ENCODE measurements around the gene PRKN.

The PRKN gene

DNA sequence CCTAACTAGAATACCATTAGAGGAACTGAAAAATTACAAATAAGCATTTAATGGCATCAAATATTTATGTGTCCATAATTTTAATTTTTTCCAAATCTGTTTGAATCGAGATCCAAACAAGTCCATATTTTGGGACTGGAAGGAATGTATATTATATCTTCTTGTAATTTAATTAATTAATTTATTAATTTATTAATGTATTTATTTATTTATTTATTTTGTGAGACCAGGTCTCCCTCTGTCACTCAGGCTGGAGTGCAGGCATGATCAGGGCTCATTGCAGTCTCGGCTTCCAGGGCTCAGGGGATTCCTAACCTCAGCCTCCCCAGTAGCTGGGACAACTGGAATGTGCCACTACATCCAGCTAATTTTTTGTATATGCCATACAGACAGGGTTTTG, 453.6 kb downstream of the PRKN start:
- DNase-seq: no peak

DNA sequence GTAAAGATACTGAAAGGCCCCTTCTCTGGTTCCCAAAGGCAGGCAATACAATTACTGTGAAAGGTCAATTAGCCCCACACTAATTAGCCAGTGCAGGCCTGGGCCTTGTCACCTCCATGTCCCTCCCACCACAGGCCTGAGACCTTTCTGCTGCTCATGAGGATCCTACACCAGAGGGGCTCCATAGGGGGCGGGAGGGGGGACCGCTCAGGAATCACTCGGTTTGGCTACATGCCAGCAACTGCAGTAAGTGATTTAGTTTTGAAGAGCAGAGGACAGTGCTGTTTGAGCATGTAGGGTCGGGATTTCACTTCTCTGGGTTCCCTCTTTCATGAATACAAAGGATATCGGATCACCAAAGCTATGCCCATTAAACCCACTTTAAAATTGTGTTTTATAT, 455.6 kb downstream of the PRKN start:
- DNase-seq: no peak

DNA sequence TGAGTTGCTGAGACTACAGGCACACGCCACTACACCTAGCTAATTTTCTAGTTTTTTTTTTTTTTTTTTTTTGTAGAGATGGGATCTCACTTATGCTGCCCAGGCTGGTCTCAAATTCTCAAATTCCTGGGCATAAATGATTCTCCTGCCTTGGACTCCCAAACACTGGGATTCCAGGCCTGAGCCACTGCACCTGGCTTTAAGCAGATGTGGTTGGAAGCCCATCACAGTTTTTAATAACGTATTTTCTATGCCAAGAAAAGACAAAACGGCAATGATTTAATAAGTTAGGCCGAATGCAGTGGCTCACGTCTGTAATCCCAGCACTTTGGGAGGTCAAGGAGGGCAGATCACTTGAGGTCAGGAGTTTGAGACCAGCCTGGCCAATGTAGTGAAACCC, 456.6 kb downstream of the PRKN start:
- no peak for DNase-seq

DNA sequence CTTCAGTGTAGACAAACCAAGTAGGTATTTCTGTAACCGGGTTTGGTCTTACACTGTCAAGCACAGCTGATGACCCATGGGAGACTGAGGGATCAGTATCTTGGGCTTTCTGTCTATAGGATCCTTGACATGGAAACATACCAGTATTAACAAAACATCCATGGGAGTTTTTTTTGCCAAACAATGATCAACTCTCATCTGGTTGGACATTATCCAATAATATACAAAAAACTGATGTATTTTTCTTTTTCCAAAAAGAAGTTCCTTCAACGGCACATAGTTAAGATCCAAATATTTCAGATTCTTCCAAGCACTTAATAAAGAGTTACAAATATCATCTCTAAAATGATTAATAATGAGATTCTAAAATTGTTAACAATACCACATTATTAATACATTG, 459.9 kb downstream of the PRKN start:
- DNase-seq: no peak

DNA sequence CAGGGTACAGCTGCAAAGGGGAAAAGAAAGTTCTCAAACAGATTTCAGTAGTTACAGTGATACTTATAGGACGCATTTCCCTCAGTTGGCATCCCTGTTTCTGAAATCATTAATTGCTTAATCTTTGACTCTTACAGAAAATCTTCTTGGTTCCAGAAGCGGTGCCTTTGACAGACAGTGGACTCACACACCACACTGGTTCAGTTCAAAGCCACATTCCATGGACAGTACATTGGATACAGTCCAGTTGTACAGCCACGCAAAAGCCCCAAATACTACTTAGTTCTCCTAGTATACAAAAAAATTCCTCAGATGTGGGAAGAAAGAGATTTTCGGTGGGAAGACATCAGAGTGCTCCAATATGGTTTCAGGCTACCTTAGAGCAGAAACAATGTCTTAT, 460.4 kb downstream of the PRKN start:
- no peak for DNase-seq

DNA sequence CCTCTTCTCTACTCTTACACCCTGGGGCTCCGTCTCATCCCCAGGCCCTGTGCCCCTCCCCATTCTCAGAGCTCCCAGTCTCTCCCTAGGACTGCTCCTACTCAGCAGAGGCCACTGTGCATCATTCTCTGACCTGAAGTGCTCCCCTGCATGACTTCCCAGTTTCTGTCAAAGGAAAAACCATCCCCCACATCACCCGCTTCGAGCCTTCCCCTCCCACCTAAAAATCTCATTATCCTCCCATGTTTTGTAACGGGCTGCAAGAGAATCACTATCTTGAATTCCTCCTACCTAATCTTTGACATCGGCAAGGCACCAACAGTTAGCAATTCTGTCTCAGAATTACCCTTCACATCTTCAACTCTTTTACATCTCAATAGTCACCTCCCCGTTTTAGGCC, 463.0 kb downstream of the PRKN start:
- DNase-seq: no peak

DNA sequence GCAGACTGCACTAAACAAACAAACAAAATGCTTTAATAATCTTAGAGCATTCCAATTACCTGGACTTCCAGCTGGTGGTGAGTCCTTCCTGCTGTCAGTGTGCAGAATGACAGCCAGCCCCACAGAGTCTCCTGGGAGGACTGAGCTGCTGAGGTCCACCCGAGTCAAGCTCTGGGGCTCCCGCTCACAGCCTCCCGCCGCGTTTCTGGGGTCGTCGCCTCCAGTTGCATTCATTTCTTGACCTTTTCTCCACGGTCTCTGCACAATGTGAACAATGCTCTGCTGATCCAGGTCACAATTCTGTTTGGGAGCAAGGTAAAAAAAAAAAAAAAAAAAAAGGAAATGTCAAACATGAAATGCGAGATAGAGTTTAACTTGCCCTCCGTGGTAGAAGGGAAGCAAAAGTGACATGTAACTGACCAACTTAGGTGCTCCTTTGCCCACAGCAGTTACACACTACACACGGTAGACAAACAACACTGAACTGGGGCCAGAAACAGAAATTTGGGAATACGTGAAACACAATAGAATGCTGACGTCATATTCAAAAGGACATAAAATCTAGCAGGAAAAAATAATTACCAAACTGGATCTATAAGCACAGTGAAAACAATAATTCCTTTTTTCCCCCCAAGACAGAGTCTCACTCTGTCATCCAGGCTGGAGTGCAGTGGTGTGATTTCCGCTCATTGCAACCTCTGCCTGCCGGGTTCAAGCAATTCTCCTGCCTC, 464.9 kb downstream of the PRKN start:
- DNase-seq: no peak

DNA sequence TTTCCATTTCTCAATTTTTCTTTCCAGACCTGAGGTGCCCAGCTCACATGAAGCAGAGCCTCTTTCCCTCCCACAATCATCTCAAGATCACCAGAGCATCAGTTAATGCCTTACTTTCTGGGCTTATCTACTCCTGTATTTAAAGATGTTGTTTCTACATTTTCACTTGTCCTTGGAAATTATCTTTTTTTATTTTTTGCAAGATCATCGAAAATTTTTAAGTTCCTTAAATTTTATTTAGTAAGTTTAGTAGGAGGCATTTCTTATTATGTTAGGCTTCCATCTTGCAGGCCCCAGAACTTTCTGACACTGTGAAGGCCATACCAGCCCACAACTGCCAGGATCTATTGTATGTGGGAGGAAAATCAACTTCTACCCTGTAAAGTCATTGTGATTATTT, 466.0 kb downstream of the PRKN start:
- DNase-seq: no peak

DNA sequence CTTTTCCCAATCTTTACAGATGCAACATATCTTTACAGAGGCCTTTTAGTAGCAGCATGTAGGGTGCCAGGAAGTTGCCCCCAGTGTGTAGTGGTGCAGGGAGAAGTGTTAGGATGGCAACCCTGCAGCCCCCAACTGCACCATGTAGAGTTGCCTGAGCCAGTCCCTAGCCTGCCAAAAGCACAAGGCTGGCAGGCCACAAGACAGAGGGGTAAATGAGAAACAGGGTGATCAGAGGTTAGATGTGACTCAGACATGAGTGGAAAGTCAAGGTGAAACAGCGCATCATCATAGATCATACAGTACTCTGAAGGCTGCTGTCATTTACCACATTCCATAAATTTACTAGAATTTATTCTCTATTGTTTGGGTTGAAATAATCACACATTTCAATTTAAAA, 467.5 kb downstream of the PRKN start:
- DNase-seq: no peak

DNA sequence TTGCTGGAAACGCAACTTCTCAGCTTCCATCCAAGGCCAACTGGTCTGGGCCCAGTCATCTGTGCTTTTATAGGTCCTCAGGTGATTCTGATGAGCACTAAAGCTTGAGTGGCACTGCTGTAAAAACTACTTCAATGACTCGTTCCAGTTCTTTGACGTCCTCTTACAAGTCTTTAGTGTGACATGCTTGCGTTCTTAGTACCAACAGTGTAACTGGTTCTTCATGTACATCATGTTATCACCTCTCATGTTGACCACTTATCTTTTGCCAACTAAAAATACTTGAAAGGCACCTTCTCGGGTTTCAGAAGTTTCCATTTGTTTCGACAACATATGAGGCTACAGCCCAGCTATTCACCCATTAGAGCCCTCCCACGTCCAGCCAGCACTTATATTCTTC, 468.9 kb downstream of the PRKN start:
- DNase-seq: no peak

DNA sequence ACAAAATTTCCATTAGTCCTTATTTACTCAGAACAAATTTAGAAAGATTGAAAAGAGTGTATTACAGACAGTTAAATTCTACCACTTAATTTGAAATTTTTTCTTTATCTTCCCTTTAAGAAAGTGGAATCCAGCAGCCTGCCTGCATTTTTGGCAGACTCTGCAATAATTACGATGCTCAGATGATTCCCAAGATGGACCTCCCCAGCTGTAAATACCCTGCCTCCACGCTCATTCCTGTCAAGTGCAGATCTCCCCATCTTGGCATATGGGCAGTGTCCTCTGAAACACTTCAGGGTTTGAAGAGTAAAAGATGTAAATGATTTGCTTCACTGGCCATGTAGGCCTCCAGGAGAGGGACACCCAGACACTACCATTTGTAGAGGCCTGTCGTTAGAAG, 471.2 kb downstream of the PRKN start:
- DNase-seq: no peak

DNA sequence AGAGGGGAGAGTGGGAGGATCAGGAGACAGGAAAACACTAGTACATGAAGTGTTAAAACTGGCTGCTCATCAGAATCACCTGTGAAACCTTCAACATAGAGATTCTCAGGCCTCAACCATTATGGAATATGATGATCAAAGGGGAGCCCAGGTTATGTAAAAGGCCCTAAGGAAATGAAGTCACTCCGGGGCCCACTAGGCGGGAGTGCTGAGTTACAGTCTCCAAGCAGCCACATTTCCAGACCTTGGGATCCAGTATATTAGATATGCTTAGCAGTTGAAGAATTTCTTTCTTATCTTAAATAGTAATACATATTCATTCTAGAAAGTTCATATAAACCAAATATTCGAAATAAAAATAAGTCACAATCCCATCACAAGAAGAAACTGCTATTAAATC, 476.3 kb downstream of the PRKN start:
- no peak for DNase-seq

DNA sequence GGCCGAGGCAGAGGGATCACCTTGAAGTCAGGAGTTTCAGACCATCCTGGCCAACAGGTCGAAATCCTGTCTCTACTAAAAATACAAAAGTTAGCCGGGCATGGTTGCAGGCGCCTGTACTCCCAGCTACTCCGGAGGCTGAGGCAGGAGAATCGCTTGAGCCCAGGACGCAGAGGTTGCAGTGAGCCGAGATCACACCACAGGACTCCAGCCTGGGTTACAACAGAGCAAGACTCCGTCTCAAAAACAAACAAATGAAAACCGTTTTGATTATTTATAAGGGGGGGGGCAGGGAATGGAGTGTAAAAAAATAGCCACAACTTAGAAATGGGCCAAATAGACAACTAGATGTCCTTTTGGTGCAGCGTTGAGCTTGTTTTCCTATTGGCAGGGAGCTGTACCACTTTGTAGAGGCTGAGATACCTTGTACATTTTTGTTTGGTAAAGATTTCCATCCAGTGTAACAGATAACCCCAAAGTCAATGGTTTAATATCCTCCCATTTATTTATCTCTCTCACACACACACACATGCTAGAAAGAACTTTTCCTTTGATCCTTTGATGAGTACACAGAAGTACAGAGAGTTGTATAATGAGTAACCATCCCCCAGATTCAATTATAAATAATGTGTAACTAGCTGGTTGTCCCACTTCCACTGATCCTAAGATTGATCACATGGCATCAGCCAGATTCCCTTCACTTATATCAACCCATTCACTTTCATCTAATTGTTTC, 477.5 kb downstream of the PRKN start:
- no peak for DNase-seq

DNA sequence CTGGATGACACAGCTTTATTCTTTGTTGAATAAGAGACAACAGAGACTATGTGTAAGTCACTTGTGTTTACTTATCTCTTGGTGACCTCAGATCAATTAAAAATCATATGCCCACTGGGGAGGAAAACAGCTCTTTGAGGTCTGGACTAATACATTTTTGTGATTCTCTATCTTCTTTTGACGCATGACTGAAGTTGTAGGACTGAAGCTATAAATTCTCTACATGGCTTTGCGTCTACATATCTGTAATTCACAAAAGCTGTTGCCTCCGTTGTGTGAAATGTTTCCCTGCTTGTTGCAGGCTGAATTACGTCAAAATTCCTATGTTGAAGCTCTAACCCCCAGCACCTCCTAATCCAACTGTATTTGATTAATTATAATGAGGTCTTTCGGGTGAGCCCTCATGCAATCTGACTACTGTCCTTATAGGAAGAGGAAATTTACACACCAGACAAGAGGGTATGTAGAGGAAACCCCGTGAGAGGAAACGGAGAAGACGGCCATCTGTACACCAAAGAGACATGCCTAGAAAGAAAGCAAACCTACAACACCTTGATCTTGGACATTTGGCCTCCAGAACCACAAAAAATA, 481.6 kb downstream of the PRKN start:
- DNase-seq: no peak

DNA sequence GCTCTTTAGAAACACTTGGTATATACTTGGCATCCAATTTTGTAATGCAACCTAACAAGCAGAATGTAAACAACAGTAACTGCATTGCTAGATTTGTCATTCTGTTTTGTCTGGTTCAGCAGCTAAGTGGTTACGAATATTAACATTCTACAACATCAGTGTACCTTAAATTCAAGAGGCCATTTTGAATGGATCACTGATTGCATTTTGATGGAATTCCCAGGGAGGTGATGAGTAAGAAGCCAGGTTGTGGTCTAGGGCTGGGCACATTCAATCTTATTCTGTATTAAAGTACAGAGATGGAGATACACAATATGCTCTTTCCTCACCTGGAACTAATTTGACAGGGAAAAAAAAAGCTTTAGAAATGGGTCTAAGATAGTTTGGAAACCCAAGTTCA, 483.5 kb downstream of the PRKN start:
- DNase-seq: no peak

DNA sequence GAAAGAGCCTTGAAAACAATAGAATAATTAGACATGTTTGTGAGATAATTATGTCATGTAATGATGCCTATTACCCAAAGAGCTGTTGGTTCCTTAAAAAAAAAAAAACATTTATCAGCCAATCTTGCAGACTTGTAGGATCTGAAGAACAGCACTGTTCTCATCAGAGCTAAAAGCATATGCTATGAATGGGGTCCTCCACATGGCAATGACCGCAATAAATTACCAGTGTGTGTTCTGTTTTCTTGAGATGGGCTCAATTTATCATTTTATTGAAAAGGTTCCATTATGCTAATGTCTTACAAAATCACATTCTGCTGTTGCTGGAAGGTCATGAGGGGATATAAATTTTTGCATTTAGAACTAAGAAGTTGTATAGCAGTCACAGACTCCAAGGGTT, 484.7 kb downstream of the PRKN start:
- no peak for DNase-seq

DNA sequence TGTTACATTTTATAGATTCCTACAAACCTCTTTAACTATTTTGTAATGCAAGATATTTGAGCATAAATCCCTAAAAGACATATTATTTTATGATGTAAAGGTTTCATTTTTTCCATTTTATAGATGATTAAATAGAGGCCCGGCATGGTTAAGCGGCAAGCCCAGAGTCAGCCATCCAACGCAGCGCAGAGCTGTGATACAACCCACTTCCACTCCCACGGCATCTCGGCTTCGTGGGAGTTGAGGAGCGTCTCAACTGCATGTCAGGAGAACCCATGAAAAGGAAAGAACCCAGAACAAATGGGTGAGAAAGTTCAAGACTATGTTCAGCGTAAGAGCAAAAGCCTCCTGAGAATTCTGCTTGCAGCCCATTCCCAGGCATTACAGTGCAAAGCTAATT, 488.2 kb downstream of the PRKN start:
- DNase-seq: no peak

DNA sequence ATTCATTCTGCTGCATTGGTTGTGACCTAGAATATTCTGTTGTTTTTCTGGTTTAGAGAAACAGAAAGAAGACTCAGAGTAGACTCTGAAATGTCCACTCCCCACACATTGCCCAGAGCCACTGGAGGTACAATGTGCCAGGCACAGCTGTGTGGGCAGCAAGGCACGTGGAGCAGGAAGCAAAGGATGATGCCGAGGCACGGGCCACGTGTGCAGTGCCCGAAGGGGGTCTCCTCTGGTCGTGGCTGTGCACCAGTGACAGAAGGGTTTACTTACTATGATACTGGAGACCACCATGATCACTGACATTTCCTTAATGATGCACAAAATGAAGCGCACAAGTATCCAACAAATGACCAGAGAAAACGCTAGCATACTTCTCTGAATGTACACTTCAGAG, 488.9 kb downstream of the PRKN start:
- no peak for DNase-seq

DNA sequence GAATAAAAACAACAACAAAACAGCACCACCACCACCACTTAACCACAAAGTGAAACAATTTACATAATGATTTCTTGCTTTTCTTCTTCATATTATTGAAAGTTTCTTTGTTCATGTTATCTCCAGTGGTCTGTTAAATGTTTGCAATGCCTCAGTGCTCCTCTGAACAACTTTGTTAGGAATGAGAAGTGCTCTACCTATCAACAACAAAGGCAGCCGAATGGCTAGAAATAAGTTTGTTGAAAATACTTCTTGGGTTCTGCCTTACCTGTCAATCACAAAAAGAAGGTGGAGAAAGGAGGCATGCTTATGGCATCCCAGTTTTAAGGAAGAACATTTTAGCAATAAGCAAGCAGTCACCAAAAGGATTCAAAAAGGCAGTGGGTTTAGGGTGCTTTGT, 490.2 kb downstream of the PRKN start:
- no peak for DNase-seq

DNA sequence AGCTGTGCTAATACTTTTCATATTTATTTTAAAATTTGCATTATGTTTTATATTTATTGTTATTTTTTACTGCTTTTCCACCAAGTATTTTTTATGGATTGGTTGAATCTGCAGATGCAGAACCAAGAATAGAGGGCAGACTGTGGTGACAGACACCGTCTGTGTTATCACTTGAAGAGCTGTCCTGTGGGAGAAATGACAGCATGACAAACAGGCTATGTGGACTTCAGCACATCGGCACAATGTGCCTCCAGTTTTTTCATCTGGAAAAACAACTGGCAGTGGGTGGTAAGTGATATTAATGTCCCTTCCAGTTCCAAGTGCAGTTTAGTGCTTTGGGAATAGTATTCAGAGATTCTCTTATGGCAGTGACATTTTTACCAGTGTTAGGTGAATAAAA, 492.9 kb downstream of the PRKN start:
- no peak for DNase-seq

DNA sequence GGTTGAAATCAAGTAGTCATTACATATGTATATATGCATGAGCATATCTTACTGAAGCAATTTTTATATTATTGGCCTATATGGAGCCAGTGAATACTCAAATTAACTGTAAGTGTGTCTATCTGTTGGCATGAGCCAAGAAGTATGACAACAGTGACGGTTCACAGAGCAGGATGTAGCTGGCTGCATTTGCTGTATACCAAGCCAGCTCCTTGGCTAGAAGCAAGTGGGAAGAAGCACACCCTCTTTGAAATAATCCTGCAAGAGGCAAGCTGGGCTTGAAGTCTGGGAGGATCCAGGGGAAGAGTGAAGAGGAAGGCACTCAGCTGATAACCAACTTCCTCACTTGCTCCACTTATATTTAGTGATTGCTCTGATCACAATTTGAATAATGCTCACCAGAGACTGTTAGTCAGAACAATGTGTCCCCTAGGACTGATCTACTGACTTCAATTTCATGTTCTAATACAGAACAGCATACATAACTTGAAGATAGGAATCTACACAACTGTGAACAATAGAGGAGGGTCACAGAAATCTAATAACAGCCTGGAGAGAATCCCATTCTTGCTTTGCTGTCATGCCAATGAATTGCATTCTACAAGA, 497.3 kb downstream of the PRKN start:
- DNase-seq: no peak

DNA sequence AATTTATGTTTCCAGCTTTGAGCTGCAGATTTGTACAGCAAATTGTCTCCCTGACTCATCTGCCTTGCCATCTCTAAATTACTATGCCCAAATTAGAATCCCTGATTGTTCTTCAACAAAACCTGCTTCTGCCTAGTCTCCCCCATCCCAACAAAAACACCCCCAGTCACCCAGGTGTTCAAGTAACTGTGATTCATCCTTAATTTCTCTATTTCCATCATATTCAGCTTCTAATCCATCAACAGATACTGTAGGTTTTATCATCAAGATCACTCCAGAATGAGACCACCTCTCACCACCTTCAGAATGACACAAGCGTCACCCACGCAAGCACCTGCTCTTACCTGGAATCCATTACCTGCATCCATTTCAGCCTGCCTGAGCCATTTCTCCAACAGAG, 498.5 kb downstream of the PRKN start:
- DNase-seq: no peak

DNA sequence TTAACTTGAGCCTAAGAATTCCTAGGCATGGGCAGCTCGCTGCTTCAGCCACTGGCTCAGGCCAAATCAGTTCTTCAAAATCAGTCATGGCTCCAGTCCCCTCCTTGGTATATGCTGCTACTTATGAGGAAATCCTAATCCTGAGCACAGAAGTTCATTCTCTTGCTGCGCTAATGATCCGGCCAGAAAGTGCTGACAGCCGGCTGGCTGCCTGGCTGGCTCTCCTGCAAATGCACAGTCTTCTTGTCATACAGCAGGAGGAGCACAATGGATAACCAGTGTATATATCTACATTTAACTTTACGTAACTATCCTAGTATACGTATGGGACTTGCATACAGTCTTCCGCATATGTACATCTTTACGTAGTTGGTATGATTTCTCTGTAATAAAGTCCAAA, 500.8 kb downstream of the PRKN start:
- no peak for DNase-seq

DNA sequence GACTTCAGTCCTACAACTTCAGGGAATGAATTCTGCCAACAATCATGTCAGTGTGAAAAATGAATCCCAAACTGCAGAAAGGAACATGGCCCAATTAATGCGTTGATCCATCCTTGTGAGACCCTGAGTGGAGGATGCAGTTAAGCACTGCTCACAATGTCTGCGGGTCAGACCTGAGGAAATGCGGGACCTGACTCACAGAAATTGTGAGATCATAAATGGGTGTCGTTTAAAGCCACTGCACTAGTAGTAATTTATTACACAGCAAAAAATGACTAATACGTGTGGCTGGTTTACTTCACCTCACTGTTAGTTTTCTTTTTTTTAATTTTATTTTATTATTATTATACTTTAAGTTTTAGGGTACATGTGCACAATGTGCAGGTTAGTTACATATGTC, 505.0 kb downstream of the PRKN start:
- DNase-seq: no peak

Data from CD4-positive, alpha-beta T cell treated with Interleukin-4 for 1 hour (primary cell).